GM19463 (cell line): ENCODE measurements around the gene TEX35.

Source experiments
- ATAC-seq: cut with Tn5 transposase; IDR thresholded peaks from one replicate; pipeline ENCODE4 v1.9.1; 2021; ENCODE audit warnings: mild to moderate bottlenecking, moderate library complexity; ENCODE audit not compliant: unreplicated experiment

The TEX35 gene

GRCh38 chr1:178571807-178572206, 58.9 kb downstream of the TEX35 start:
- ATAC-seq, result no peak
